Measurements from ENCODE around the gene PDS5B. TPM values are rescaled to one million over a fixed set of nuclear protein-coding genes. Genes with fewer than 3 reads are reported as not detected.

The PDS5B gene
- total and polyA plus RNA-seq, 2 donors (not counting 1 experiment from before 2014, with no cell fraction given), result 6.6 to 62.9 TPM

GRCh38 chr13:32545083-32545482, 41.2 kb upstream of the PDS5B start:
- Histone ChIP-seq H3K79me2 (ENCODE audit: control insufficient read depth, insufficient read depth, low read length) (no peaks in the 10 kb centered on the region), H3K4me2 (replicated peaks; ENCODE audit: low read depth, low read length, poor library complexity, severe bottlenecking) (peak overlapping the region; percentile 16), H3K27ac (ENCODE audit: low read length in 2 of 2) (no peak overlapping the region), H3K4me3 (ENCODE audit: control extremely low read depth in 1 of 5, extremely low read depth in 1 of 5, insufficient read depth in 1 of 5, low read depth in 2 of 5, low read length in 4 of 5) (no peak overlapping the region), H3K36me3 (replicated peaks in 1 of 2; ENCODE audit: control extremely low read depth in 1 of 2, control insufficient read depth in 1 of 2, extremely low read depth in 1 of 2, insufficient read depth in 2 of 2, low read length in 1 of 2) (no peaks in the 10 kb centered on the region), H3K27me3 (replicated peaks in 1 of 4; ENCODE audit: control extremely low read depth in 1 of 4, control insufficient read depth in 3 of 4, insufficient read depth in 4 of 4, low read length in 3 of 4) (no peaks in the 10 kb centered on the region), H2AFZ (ENCODE audit: insufficient read depth, low read depth, low read length, poor library complexity, severe bottlenecking) (no peak overlapping the region), H3K9ac (ENCODE audit: low read length) (peak overlapping the region; percentile 26), H3K4me1 (ENCODE audit: control insufficient read depth in 2 of 2, insufficient read depth in 2 of 2, low read length in 2 of 2) (peaks cover 4 to 12% of the 10 kb centered on the region in 2 donors), H3K9me3 (ENCODE audit: control extremely low read depth in 1 of 3, control insufficient read depth in 2 of 3, insufficient read depth in 1 of 3, low read length in 2 of 3) (no peaks in the 10 kb centered on the region), H4K20me1 (ENCODE audit: control insufficient read depth, insufficient read depth, low read length, poor library complexity, severe bottlenecking) (no peaks in the 10 kb centered on the region)
- WGBS (ENCODE audit: insufficient coverage), result no CpG with 5 or more reads among the region's 2 CpGs
- DNase-seq (peak; percentile 19), ATAC-seq (ENCODE audit: low read depth) (peak; percentile 56)
- Mint-ChIP-seq H3K27me3 (no peaks in the 10 kb centered on the region), H3K4me3 (no peak overlapping the region), H3K4me1 (peaks cover 10% of the 10 kb centered on the region), H3K27ac (peak overlapping the region; percentile 21), H3K9me3 (ENCODE audit: insufficient read depth) (no peaks in the 10 kb centered on the region)
- intact Hi-C loops (cut with micrococcal nuclease), result no loop called here
- ChIA-PET CTCF (interaction anchor here (0.9 to 1.1 kb wide), 3 partner anchors 11 to 116 kb away, joined by 3 to 4 read pairs (median 3); partner anchors contain the start of gene N4BP2L1), POLR2A (no interaction called here)
- no peak for TF ChIP-seq CTCF (IDR thresholded peaks at IDR 0.05)
- no peak for TF ChIP-seq EZH2 (IDR thresholded peaks at IDR 0.05; ENCODE audit: borderline replicate concordance, insufficient read depth, low read depth, low read length, poor library complexity, severe bottlenecking)

- no peak for DNase-seq
- no peaks in the 10 kb centered on the region for H3K27me3 ChIP-seq (replicated peaks in 1 of 4; ENCODE audit: control extremely low read depth in 1 of 4, control insufficient read depth in 3 of 4, insufficient read depth in 4 of 4, low read length in 3 of 4)
- H3K4me2 ChIP-seq (replicated peaks; ENCODE audit: low read depth, low read length, poor library complexity, severe bottlenecking), result no peak overlapping the region
- CTCF ChIA-PET, result interaction anchor here (0.9 kb wide), 1 partner anchor 33 kb away, joined by 4 read pairs; no protein-coding TSS in a partner anchor
- no peak overlapping the region for H3K27ac ChIP-seq (ENCODE audit: low read length in 2 of 2)
- H2AFZ ChIP-seq (ENCODE audit: insufficient read depth, low read depth, low read length, poor library complexity, severe bottlenecking), result no peak overlapping the region
- ATAC-seq (ENCODE audit: low read depth), result no peak
- H3K9me3 ChIP-seq (ENCODE audit: control extremely low read depth in 1 of 3, control insufficient read depth in 2 of 3, insufficient read depth in 1 of 3, low read length in 2 of 3), result no peaks in the 10 kb centered on the region
- no peaks in the 10 kb centered on the region for H4K20me1 ChIP-seq (ENCODE audit: control insufficient read depth, insufficient read depth, low read length, poor library complexity, severe bottlenecking)
- POLR2A ChIA-PET, result no interaction called here
- H3K4me3 ChIP-seq (ENCODE audit: control extremely low read depth in 1 of 5, extremely low read depth in 1 of 5, insufficient read depth in 1 of 5, low read depth in 2 of 5, low read length in 4 of 5), result no peak overlapping the region
- no peak overlapping the region for H3K9ac ChIP-seq (ENCODE audit: low read length)
- TF ChIP-seq EZH2 (IDR thresholded peaks at IDR 0.05; ENCODE audit: borderline replicate concordance, insufficient read depth, low read depth, low read length, poor library complexity, severe bottlenecking) (no peak), CTCF (IDR thresholded peaks at IDR 0.05) (no peak)
- no peak overlapping the region for H3K4me3 Mint-ChIP-seq
- intact Hi-C loops (cut with micrococcal nuclease), result no loop called here
- peaks cover 10% of the 10 kb centered on the region for H3K4me1 Mint-ChIP-seq
- no peaks in the 10 kb centered on the region for H3K9me3 Mint-ChIP-seq (ENCODE audit: insufficient read depth)
- H3K27me3 Mint-ChIP-seq, result no peaks in the 10 kb centered on the region
- WGBS (ENCODE audit: insufficient coverage), result no CpG with 5 or more reads among the region's 2 CpGs
- no peak overlapping the region for H3K27ac Mint-ChIP-seq
- H3K79me2 ChIP-seq (ENCODE audit: control insufficient read depth, insufficient read depth, low read length), result no peaks in the 10 kb centered on the region
- H3K36me3 ChIP-seq (replicated peaks in 1 of 2; ENCODE audit: control extremely low read depth in 1 of 2, control insufficient read depth in 1 of 2, extremely low read depth in 1 of 2, insufficient read depth in 2 of 2, low read length in 1 of 2), result no peaks in the 10 kb centered on the region
- peaks cover 4 to 12% of the 10 kb centered on the region in 2 donors for H3K4me1 ChIP-seq (ENCODE audit: control insufficient read depth in 2 of 2, insufficient read depth in 2 of 2, low read length in 2 of 2)
These were observed 37.4 kb upstream of the PDS5B start for GRCh38 chr13:32548837-32549236.

All from B cell (primary cell).